Aorta (tissue), 5 donors: ENCODE results near the gene TCTN2. TPM values are rescaled to one million over a fixed set of nuclear protein-coding genes. Genes with fewer than 3 reads are reported as not detected.

Experiments used
- ATAC-seq: fragments of 200-7000 bp; cut with Tn5 transposase; one replicate; pipeline ENCODE4 v1.9.1; 2022; ENCODE audit warnings: moderate library complexity; ENCODE audit not compliant: low FRiP score
- DNase-seq, 2 donors: peaks; one replicate each; pipeline ENCODE4 v3.0.0-alpha.2; 2020
- H3K27ac ChIP-seq, 2 donors: one replicate each; pipeline ENCODE4 v1.5.1; 2013; ENCODE audit warnings: low read length in 2 of 2, mild to moderate bottlenecking in 2 of 2, moderate library complexity in 2 of 2, control low read depth in 1 of 2, inconsistent platforms in 1 of 2, low read depth in 1 of 2
- H3K27me3 ChIP-seq, 2 donors: one replicate each; pipeline ENCODE4 v1.6.1; 2013; ENCODE audit warnings: control low read depth in 1 of 2, low read length in 1 of 2, mild to moderate bottlenecking in 1 of 2, moderate library complexity in 1 of 2; ENCODE audit not compliant: insufficient read depth in 2 of 2, control insufficient read depth in 1 of 2
- H3K36me3 ChIP-seq, 2 donors: one replicate each; pipeline ENCODE4 v1.6.1; 2013; ENCODE audit warnings: control low read depth in 1 of 2, low read length in 1 of 2, mild to moderate bottlenecking in 1 of 2; ENCODE audit not compliant: insufficient read depth in 2 of 2, control insufficient read depth in 1 of 2
- H3K4me1 ChIP-seq, 2 donors: one replicate each; pipeline ENCODE4 v1.6.1; 2013; ENCODE audit warnings: low read length in 2 of 2, control low read depth in 1 of 2, mild to moderate bottlenecking in 1 of 2, moderate library complexity in 1 of 2; ENCODE audit not compliant: insufficient read depth in 2 of 2, control insufficient read depth in 1 of 2
- H3K4me3 ChIP-seq, 2 donors: one replicate each; pipeline ENCODE4 v1.5.1; 2013; ENCODE audit warnings: low read length in 2 of 2, control low read depth in 1 of 2, mild to moderate bottlenecking in 1 of 2
- H3K9me3 ChIP-seq: one replicate; pipeline ENCODE4 v1.6.1; 2013; ENCODE audit warnings: mild to moderate bottlenecking, low read length; ENCODE audit not compliant: control insufficient read depth
- WGBS, 2 donors: extraction: QIAGEN DNeasy Blood & Tissue Kit; methylation state at CpG; one replicate each; pipeline ENCODE4 v1.1.7; 2013; 5-methylcytosine and 5-hydroxymethylcytosine counted together
- intact Hi-C, 2 donors: fragments of 100-400 bp; cut with DNase I; formaldehyde crosslinking; loops; one replicate each; pipeline versions ENCODE4 v1.14.2 to v1.15.0; 2022
- polyA plus RNA-seq, 2 donors: library from polyadenylated mRNA; stranded (reverse); fragments of 200-250 nt; gene quantifications; one replicate each; pipeline ENCODE4 v1.2.3, GENCODE V29; 2013
- total RNA-seq, 2 donors: library from RNA; stranded (reverse); fragmentation: NEBNext Ultra II Directional; extraction: Animal tissue kit (Norgen Biotek cat#: 25700); gene quantifications; one replicate each; pipeline ENCODE4 v1.2.1, GENCODE V29; 2021
- donor health status: healthy with polysubstance abuse.
- donor health status: Bipolar disorder and iron deficiency.
- donor health status: DM: no; HTN: no; CAD: no.
- donor health status: DM: no; HTN: no; CAD: no.
- donor health status: DM: yes; HTN: yes; CAD: no.

TCTN2 gene
- total and polyA plus RNA-seq, 4 donors = 2.3 to 10.3 (median 7.5) TPM

DNA sequence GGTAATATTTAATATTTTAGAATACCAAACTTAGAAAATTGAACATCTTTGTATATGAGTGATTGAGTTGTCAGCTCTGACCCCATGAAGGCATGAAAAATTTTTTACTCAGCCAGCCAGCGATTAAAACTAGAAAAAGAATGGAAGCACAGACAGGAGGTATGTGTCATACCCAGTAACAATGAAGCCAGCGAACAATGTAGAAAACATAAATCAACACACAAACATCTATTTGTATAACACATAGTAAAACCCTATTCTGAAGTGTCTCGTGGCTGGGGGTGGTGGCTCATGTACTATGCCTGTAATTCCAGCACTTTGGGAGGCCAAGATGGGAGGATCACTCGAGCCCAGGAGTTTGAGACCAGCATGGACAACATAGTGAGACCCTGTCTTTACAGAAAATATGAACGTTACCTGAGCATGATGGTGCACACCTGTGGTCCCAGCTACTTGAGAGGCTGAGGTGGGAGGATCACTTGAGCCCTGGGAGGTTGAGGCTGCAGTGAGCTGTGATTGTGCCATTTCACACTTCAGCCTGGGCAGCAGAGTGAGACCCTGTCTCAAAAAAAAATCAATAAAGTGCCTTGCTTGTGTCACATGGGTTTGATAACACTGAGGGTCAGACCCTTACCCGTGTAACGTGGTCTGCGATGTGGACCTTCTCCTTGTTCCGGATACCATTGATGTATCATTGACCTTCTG, 5.9 kb downstream of the TCTN2 start:
- intact Hi-C loops = no loop called here
- Histone ChIP-seq H3K27me3 (no peaks in the 10 kb centered on the region), H3K36me3 (peaks cover 0 to 6% of the 10 kb centered on the region in 2 donors)

DNA sequence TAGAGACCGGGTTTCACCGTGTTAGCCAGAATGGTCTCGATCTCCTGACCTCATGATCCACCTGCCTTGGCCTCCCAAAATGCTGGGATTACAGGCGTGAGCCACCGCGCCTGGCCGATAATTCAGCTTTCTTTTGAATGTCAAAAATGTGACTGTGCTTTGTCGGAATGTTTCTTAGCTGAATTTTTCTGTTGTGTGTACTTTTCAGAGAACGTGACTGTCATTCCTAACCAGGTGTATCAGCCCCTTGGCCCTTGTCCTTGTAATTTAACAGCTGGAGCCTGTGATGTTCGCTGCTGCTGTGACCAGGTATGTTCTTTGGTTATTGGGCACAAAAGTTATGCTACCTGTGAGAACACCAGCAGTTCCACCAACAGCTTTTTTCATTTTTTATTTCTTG, 8.1 kb downstream of the TCTN2 start:
- Histone ChIP-seq H3K27ac (no peak overlapping the region), H3K4me1 (no peaks in the 10 kb centered on the region), H3K27me3 (no peaks in the 10 kb centered on the region), H3K36me3 (peaks cover 0 to 8% of the 10 kb centered on the region in 2 donors), H3K4me3 (no peak overlapping the region), H3K9me3 (no peaks in the 10 kb centered on the region)
- WGBS, 2 donors = 97% methylated on average over 10 of the region's 10 CpGs
- ATAC-seq = no peak
- no peak for DNase-seq
- intact Hi-C loops = no loop called here

More for the DNA sequence above, 5.9 kb downstream of the TCTN2 start:
- Histone ChIP-seq H3K4me1 (no peaks in the 10 kb centered on the region), H3K4me3 (no peak overlapping the region), H3K27ac (no peak overlapping the region), H3K9me3 (no peaks in the 10 kb centered on the region)
- WGBS, 2 donors = 93% methylated on average over 9 of the region's 9 CpGs
- DNase-seq = no peak
- no peak for ATAC-seq

DNA sequence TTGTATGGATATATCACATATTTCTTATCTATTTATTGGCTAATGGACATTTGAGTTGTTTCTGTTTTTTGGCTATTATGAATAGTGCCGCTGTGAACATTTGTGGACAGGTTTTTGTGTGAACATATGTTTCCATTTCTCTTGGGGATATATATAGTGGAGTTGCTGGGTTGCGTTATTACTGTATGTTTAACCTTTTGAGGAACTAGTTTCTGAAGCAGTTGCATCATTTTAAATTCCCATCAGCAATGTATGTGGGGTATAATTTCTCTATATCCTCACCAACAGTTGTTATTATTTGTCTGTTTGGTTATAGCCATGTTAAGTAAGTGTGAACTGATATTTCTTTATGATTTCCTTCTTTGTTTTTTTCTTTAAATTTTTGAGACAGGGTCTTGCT, 10.7 kb downstream of the TCTN2 start:
- WGBS, 2 donors = 86 to 89% methylated on average over 2 of the region's 2 CpGs
- peaks cover 0 to 9% of the 10 kb centered on the region in 2 donors for H3K36me3 ChIP-seq
- no peak for DNase-seq

DNA sequence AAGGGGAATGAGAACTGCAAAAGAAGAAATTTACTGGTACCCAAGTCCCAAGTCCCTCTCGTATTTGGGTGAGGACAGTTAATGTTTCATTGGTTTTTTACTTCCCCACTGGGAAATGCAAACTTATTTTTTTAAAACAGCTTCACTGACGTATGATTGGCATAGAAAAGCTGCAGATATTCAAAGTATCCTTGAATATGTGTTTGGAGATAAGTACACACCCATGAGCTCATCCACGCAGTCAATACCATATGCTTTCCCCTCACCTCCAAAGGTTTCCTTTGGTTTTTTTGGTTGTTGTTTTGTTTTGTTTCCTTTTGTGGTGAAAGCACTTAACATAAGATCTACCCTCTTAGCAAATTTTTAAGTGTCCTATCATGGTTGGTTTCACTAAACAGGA, 13.1 kb downstream of the TCTN2 start:
- DNase-seq (no peak), ATAC-seq (no peak)
- no peaks in the 10 kb centered on the region for H3K9me3 ChIP-seq
- no peak overlapping the region for H3K27ac ChIP-seq
- no peaks in the 10 kb centered on the region for H3K27me3 ChIP-seq
- WGBS, 2 donors = 85 to 92% methylated on average over 3 of the region's 3 CpGs
- intact Hi-C loops = no loop called here
- no peaks in the 10 kb centered on the region for H3K4me1 ChIP-seq
- H3K36me3 ChIP-seq = peaks cover 0 to 9% of the 10 kb centered on the region in 2 donors
- no peak overlapping the region for H3K4me3 ChIP-seq

More for the DNA sequence above, 10.7 kb downstream of the TCTN2 start:
- Histone ChIP-seq H3K27me3 (no peaks in the 10 kb centered on the region), H3K4me3 (no peak overlapping the region), H3K4me1 (no peaks in the 10 kb centered on the region), H3K9me3 (no peaks in the 10 kb centered on the region), H3K27ac (no peak overlapping the region)
- intact Hi-C loops = no loop called here
- ATAC-seq = no peak

DNA sequence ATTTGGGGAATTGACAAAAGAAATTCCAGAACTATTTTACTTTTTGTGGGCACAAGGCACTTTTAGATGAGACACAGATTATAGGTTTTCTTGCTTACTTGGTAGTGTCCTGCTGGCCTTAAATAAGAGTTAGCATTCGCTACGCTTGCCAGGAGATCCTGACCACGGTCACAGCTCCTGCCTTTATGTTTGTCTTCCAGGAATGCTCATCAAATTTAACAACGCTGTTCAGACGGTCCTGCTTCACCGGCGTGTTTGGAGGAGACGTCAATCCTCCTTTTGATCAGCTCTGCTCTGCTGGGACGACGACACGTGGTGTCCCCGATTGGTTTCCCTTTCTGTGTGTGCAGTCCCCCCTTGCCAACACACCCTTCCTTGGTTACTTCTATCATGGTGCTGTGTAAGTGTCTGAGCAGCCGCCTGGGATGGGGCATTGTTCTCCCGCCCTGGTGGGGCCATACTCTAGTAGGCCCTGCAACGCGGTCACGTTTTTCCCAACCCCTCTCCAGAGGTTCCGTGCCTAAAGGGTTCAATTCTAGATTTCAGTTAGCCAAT, 15.8 kb downstream of the TCTN2 start:
- Histone ChIP-seq H3K4me3 (no peak overlapping the region), H3K4me1 (no peaks in the 10 kb centered on the region), H3K9me3 (no peaks in the 10 kb centered on the region), H3K36me3 (peaks cover 0 to 8% of the 10 kb centered on the region in 2 donors), H3K27ac (no peak overlapping the region), H3K27me3 (no peaks in the 10 kb centered on the region)
- ATAC-seq (no peak), DNase-seq (no peak)
- WGBS, 2 donors = 95 to 96% methylated on average over 18 of the region's 18 CpGs
- intact Hi-C loops = no loop called here

DNA sequence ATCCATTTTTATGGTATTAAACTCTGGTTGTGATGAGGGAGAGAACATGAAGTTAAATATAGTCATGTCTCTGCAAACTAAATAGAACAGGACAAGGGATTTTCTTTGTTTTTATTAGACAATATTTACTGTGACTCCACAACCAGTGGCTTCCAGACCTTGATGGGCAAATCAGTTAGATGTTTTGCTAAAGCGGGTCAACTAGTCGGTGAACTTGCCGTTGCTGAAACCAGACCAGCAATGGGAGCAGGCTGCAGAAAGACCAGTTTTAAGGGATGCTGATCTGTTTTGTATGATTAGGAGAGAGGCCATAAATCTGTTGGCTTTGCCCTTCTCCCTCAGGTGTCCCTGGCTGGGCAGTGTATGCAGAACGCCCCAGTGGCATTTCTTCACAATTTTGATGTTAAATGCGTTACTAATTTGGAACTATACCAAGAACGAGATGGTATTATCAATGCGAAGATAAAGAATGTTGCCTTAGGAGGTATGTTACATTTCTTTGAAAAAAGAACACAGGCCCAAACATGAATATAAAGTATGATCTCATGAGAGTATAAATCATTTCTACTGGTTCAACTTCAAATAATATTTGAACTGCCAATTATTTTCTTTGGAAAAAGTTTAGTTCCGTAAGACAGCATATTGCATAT, 19.4 kb downstream of the TCTN2 start:
- Histone ChIP-seq H3K4me1 (no peaks in the 10 kb centered on the region), H3K4me3 (no peak overlapping the region), H3K9me3 (no peaks in the 10 kb centered on the region), H3K27ac (no peak overlapping the region), H3K27me3 (no peaks in the 10 kb centered on the region), H3K36me3 (peaks cover 0 to 7% of the 10 kb centered on the region in 2 donors)
- no peak for ATAC-seq
- 88% methylated on average over 8 of the region's 8 CpGs for WGBS, 2 donors
- intact Hi-C loops = no loop called here
- no peak for DNase-seq

DNA sequence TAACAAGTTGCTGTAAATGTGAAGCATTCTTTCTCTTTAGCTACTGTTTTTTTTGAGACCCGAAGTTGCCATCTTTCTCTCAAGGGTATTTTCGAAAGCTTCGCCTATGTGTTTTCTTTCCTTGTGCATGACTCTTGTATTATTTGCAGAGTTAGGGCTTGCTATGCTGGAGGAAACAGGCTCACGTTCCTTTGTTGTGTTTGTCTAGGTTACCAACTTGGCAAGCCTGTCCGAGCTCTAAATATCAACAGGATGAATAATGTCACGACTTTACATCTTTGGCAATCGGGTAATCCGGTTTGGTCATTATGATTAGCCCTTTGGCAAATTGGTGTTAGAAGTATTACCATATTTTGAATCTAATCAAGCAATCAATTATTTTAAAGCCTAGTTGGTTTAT, 25.3 kb downstream of the TCTN2 start:
- no peak for DNase-seq
- H3K36me3 ChIP-seq = peaks cover 0 to 5% of the 10 kb centered on the region in 2 donors
- no peak overlapping the region for H3K27ac ChIP-seq
- ATAC-seq = no peak
- H3K9me3 ChIP-seq = no peaks in the 10 kb centered on the region
- no peaks in the 10 kb centered on the region for H3K4me1 ChIP-seq
- no peaks in the 10 kb centered on the region for H3K27me3 ChIP-seq
- H3K4me3 ChIP-seq = no peak overlapping the region
- WGBS, 2 donors = 77 to 78% methylated on average over 8 of the region's 8 CpGs
- intact Hi-C loops = no loop called here

DNA sequence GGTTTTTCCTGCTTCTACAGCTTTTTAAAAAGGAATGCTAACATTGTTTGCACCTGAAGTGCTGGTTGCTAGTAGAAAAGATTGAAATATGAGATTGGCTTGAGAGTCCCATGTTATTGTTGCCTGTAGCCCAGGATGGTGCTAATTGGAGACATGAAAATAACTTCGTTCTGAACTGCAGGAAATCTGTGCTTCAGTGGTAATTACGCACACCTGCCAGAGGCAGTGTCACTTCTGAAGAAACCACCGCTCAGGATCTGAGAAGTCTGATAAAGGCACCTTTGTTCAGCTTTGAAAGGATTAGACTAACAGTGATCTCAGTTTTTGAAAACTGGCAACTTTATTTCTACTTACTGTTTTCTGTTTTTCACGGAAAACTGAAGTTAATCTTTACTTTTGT, 25.7 kb downstream of the TCTN2 start:
- intact Hi-C loops = no loop called here
- WGBS, 2 donors = 88 to 95% methylated on average over 4 of the region's 4 CpGs
- Histone ChIP-seq H3K9me3 (no peaks in the 10 kb centered on the region), H3K4me3 (no peak overlapping the region), H3K27ac (no peak overlapping the region), H3K27me3 (no peaks in the 10 kb centered on the region), H3K36me3 (peaks cover 0 to 4% of the 10 kb centered on the region in 2 donors), H3K4me1 (no peaks in the 10 kb centered on the region)
- no peak for ATAC-seq
- DNase-seq = no peak

DNA sequence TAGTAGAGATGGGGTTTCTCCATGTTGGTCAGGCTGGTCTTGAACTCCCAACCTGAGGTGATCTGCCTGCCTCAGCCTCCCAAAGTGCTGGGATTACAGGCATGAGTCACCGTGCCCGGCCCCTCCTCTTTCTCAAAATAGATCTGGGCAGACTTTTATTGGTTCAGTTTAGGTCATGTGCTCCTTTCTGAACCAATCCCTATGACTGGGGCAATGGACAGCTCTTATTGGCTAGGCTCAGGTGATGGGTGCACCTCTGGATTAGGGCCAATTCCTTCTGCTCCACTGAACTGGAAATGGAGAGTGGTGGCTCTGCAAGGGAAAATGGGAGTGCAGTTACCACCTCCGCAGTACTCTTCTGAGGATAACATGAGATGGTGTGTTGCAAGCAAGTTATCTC, 35.0 kb downstream of the TCTN2 start:
- Histone ChIP-seq H3K27me3 (no peaks in the 10 kb centered on the region), H3K4me1 (no peaks in the 10 kb centered on the region), H3K36me3 (no peaks in the 10 kb centered on the region), H3K4me3 (no peak overlapping the region), H3K9me3 (no peaks in the 10 kb centered on the region), H3K27ac (no peak overlapping the region)
- no peak for DNase-seq
- intact Hi-C loops = no loop called here
- no peak for ATAC-seq
- WGBS, 2 donors = 88% methylated on average over 3 of the region's 3 CpGs
